Epithelial cell of esophagus (primary cell): ENCODE measurements around the gene IL1RL2.

Experiments
- DNase-seq: peaks from one replicate; pipeline ENCODE4 v3.0.0; 2010; ENCODE audit warnings: low read depth
- H3K4me3 ChIP-seq: 2 replicates; pipeline ENCODE4 v1.5.1; 2011; ENCODE audit warnings: mild to moderate bottlenecking, low read length, control low read depth
- CTCF ChIP-seq: IDR thresholded peaks from 2 replicates; pipeline ENCODE4 v1.5.1; 2011; ENCODE audit warnings: low read depth, mild to moderate bottlenecking, low read length, control low read depth, inconsistent platforms; ENCODE audit not compliant: insufficient read depth; ENCODE audit errors: missing control alignments

IL1RL2 gene

GRCh38 chr2:102245266-102246151 is 58.7 kb downstream of the IL1RL2 start:
- DNase-seq = no peak
- H3K4me3 ChIP-seq = no peak overlapping the region
- TF ChIP-seq CTCF = no peak

GRCh38 chr2:102250278-102250821 is 63.5 kb downstream of the IL1RL2 start:
- no peak overlapping the region for H3K4me3 ChIP-seq
- TF ChIP-seq CTCF = no peak
- no peak for DNase-seq

GRCh38 chr2:102251042-102251848 is 64.4 kb downstream of the IL1RL2 start:
- H3K4me3 ChIP-seq = peak overlapping the region; percentile 46
- peak; percentile 62 for DNase-seq
- TF ChIP-seq CTCF = peak; percentile 70

- no peak for TF ChIP-seq CTCF
- no peak for DNase-seq
These were observed 65.0 kb downstream of the IL1RL2 start for GRCh38 chr2:102251849-102252203.

GRCh38 chr2:102252236-102252635 is 65.4 kb downstream of the IL1RL2 start:
- no peak for DNase-seq
- TF ChIP-seq CTCF = no peak
- no peak overlapping the region for H3K4me3 ChIP-seq

More at GRCh38 chr2:102251849-102252203, 65.0 kb downstream of the IL1RL2 start:
- no peak overlapping the region for H3K4me3 ChIP-seq

GRCh38 chr2:102253140-102253752 is 66.4 kb downstream of the IL1RL2 start:
- no peak overlapping the region for H3K4me3 ChIP-seq
- no peak for TF ChIP-seq CTCF
- DNase-seq = peak; percentile 57
